ENCODE data around the gene CHD2. TPM values are rescaled to one million over a fixed set of nuclear protein-coding genes. Genes with fewer than 3 reads are reported as not detected.
A peak's percentile ranks its signal among the peaks of the same experiment; 100 is the strongest.
"Not testable (repeated sequence)": the region's sequence is repeated elsewhere in the genome, so short reads cannot be mapped to it uniquely, and the experiment has no call there.

CHD2 gene
- total and polyA plus RNA-seq, 8 donors, result 21.5 to 833 (median 131) TPM

- intact Hi-C loops (cut with DNase I; ENCODE audit: low total_unique reads), result no loop called here
- no peak overlapping the region for H3K4me3 ChIP-seq
- peaks cover 0 to 3% (median under 1%) of the 10 kb centered on the region in 4 donors for H3K4me1 ChIP-seq
- H3K27me3 ChIP-seq, result no peaks in the 10 kb centered on the region
- no peak for DNase-seq
- WGBS, 5 donors, result 70 to 89% (median 79%) methylated on average over 1 of the region's 1 CpG
- no peak overlapping the region for H3K27ac ChIP-seq
- no peak for TF ChIP-seq EP300 (IDR thresholded peaks at IDR 0.05)
- no peaks in the 10 kb centered on the region for H3K36me3 ChIP-seq
- peaks cover 0 to 10% (median 0%) of the 10 kb centered on the region in 4 donors for H3K9me3 ChIP-seq
Observed at GRCh38 chr15:92864127-92864814, 35.9 kb upstream of the CHD2 start.

GRCh38 chr15:92869263-92869940 is 30.7 kb upstream of the CHD2 start:
- H3K4me3 ChIP-seq, result no peak overlapping the region
- peaks cover 3 to 18% (median 8%) of the 10 kb centered on the region in 4 donors for H3K4me1 ChIP-seq
- peaks cover 0 to 6% (median 0%) of the 10 kb centered on the region in 4 donors for H3K9me3 ChIP-seq
- TF ChIP-seq POLR2AphosphoS5 (IDR thresholded peaks at IDR 0.05) (no peak), POLR2A (IDR thresholded peaks at IDR 0.05) (no peak), CTCF (IDR thresholded peaks at IDR 0.05) (no peak), EP300 (IDR thresholded peaks at IDR 0.05) (no peak)
- H3K27ac ChIP-seq, result peak overlapping the region in 2 of 5 donors; percentile 47 to 61
- intact Hi-C loops (cut with DNase I; ENCODE audit: low total_unique reads), result no loop called here
- no peaks in the 10 kb centered on the region for H3K27me3 ChIP-seq
- DNase-seq, result no peak
- no peaks in the 10 kb centered on the region for H3K36me3 ChIP-seq
- 64 to 78% (median 72%) methylated on average over 4 of the region's 4 CpGs for WGBS, 5 donors

DNA sequence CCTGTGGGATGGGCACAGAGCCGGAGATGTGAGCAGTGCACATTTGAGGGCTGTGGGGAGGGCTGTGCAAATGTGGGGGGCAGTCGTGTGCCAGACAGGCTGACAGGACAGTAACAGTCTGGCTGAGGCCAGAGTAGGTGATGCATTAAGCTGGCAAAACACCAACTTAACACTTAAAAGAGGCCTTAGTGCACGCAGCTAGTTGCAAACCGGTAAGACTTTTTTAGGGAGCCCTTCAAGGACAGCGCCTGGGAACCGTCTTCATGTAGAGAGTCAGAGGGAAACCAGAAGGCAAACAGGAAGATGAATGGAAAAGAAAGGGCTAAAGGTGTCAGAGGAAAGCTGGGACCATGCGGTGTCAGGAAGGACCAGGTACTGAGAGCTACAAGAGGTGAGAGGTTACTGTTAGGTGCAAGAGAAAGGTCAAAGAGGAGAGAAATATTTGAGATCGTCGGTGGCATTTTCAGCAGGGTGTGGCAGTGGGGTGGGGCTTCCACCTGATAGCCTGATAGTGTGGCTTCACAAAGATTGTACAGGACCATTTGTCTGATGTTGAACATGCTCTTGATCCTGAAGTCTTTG is 30.0 kb upstream of the CHD2 start:
- Histone ChIP-seq H3K4me1 (peaks cover 3 to 18% (median 8%) of the 10 kb centered on the region in 4 donors), H3K27ac (peak overlapping the region in 4 of 5 donors; percentile 5 to 61 (median 40)), H3K27me3 (no peaks in the 10 kb centered on the region), H3K36me3 (no peaks in the 10 kb centered on the region), H3K4me3 (no peak overlapping the region), H3K9me3 (no peaks in the 10 kb centered on the region)
- TF ChIP-seq EP300 (IDR thresholded peaks at IDR 0.05) (no peak), POLR2AphosphoS5 (IDR thresholded peaks at IDR 0.05) (no peak), POLR2A (IDR thresholded peaks at IDR 0.05) (no peak), CTCF (IDR thresholded peaks at IDR 0.05) (no peak)
- intact Hi-C loops (cut with DNase I; ENCODE audit: low total_unique reads), result no loop called here
- 40 to 44% (median 41%) methylated on average over 9 of the region's 9 CpGs for WGBS, 5 donors
- peak in 1 of 2 donors; percentile 67 for DNase-seq

GRCh38 chr15:92872967-92873366 is 27.2 kb upstream of the CHD2 start:
- intact Hi-C loops (cut with DNase I; ENCODE audit: low total_unique reads); H3K27ac ChIP-seq; H3K4me3 ChIP-seq; DNase-seq; H3K36me3 ChIP-seq; H3K27me3 ChIP-seq; H3K9me3 ChIP-seq: not testable (repeated sequence)
- H3K4me1 ChIP-seq, result peaks cover 3 to 18% (median 8%) of the 10 kb centered on the region in 4 donors
- 96 to 99% (median 98%) methylated on average over 6 of the region's 6 CpGs for WGBS, 5 donors

DNA sequence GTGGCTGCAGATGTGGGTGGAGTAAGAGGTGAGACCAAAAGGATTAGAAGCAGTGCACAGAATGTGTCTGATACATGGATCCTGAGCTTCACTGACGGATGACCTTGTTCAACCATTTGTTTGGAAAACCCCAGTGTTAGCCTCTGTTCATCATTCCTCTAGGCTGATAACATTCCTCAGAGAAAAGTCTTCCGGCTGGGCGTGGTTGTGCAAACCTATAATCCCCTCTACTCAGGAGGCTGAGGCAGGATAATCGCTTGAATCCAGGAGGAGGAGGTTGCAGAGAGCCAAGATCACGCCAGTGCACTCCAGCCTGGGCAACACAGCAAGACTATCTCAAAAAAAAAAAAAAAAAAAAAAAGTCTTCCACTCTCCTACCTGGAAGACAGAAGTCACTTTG is 23.1 kb upstream of the CHD2 start:
- WGBS, 5 donors, result 79 to 95% (median 84%) methylated on average over 3 to 5 of the region's 5 CpGs
- TF ChIP-seq POLR2AphosphoS5 (IDR thresholded peaks at IDR 0.05) (no peak), POLR2A (IDR thresholded peaks at IDR 0.05) (no peak)
- no peak for DNase-seq
- H3K4me1 ChIP-seq, result peaks cover 8 to 32% (median 13%) of the 10 kb centered on the region in 4 donors
- intact Hi-C loops (cut with DNase I; ENCODE audit: low total_unique reads), result no loop called here
- no peak overlapping the region for H3K4me3 ChIP-seq
- no peaks in the 10 kb centered on the region for H3K36me3 ChIP-seq
- H3K27ac ChIP-seq, result no peak overlapping the region
- H3K9me3 ChIP-seq, result no peaks in the 10 kb centered on the region
- no peaks in the 10 kb centered on the region for H3K27me3 ChIP-seq
